BJ (cell line): ENCODE measurements around the gene YAF2. TPM values are rescaled to one million over a fixed set of nuclear protein-coding genes. Genes with fewer than 3 reads are reported as not detected.

Experiments used
- CTCF ChIA-PET: fragments of 350-600 bp; formaldehyde crosslinking; extraction: SDS; loops from one replicate; lab custom pipeline; 2021; ENCODE audit warnings: antibody characterized with exemption, inconsistent platforms; lab: Yijun Ruan, JAX
- POLR2A ChIA-PET: fragments of 300-600 bp; sonication (Branson Sonifier 250); formaldehyde crosslinking; extraction: SDS; loops from one replicate; lab custom pipeline; 2021; ENCODE audit warnings: antibody characterized with exemption; lab: Charles Lee
- DNase-seq: peaks from one replicate; pipeline ENCODE4 v3.0.0-alpha.2; 2011; ENCODE audit warnings: low read depth
- H3K27me3 ChIP-seq: 2 replicates; pipeline ENCODE4 v1.6.0; 2011; ENCODE audit warnings: low read length; ENCODE audit not compliant: control insufficient read depth, insufficient read depth
- H3K36me3 ChIP-seq: 2 replicates; pipeline ENCODE4 v1.5.1; 2011; ENCODE audit warnings: low read length; ENCODE audit not compliant: control insufficient read depth, insufficient read depth
- H3K4me3 ChIP-seq: 2 replicates; pipeline ENCODE4 v1.5.1; 2011; ENCODE audit warnings: low read depth, mild to moderate bottlenecking, control low read depth, low read length
- CTCF ChIP-seq: IDR thresholded peaks from 2 replicates; pipeline ENCODE4 v1.5.1; 2011; ENCODE audit warnings: low read depth, mild to moderate bottlenecking, control low read depth, inconsistent platforms, low read length, moderate library complexity; ENCODE audit not compliant: insufficient read depth
- polyA plus RNA-seq: library from polyadenylated mRNA; depleted of rRNA; stranded (reverse); fragments of >200 nt; gene quantifications from 2 replicates; pipeline ENCODE4 v1.2.3, GENCODE V29; 2011; rRNA removed

YAF2 gene
- polyA plus RNA-seq, 1 experiment = 10.0 TPM

GRCh38 chr12:42124764-42125387 lies 113.2 kb downstream of the YAF2 start:
- Histone ChIP-seq H3K27me3 (no peaks in the 10 kb centered on the region), H3K36me3 (no peaks in the 10 kb centered on the region), H3K4me3 (no peak overlapping the region)
- POLR2A ChIA-PET = no interaction called here
- TF ChIP-seq CTCF = no peak
- CTCF ChIA-PET = interaction anchor here (1.6 kb wide), 1 partner anchor 207 kb away, joined by 4 read pairs; no protein-coding TSS in a partner anchor
- no peak for DNase-seq

- no peaks in the 10 kb centered on the region for H3K27me3 ChIP-seq
- H3K4me3 ChIP-seq = no peak overlapping the region
- no peak for TF ChIP-seq CTCF
- no peaks in the 10 kb centered on the region for H3K36me3 ChIP-seq
- ChIA-PET CTCF (interaction anchor here (0.8 to 1.3 kb wide), 2 partner anchors 9 to 363 kb away, joined by 3 to 4 read pairs; no protein-coding TSS in a partner anchor), POLR2A (no interaction called here)
- peak; percentile 70 for DNase-seq
These were observed 118.9 kb downstream of the YAF2 start for GRCh38 chr12:42119085-42119633.

- H3K27me3 ChIP-seq = no peaks in the 10 kb centered on the region
- no peak overlapping the region for H3K4me3 ChIP-seq
- DNase-seq = no peak
- ChIA-PET POLR2A (interaction anchor here (0.5 kb wide), 1 partner anchor 24 kb away, joined by 6 read pairs; no protein-coding TSS in a partner anchor), CTCF (interaction anchor here (0.8 to 1.3 kb wide), 3 partner anchors 10 to 364 kb away, joined by 3 to 4 read pairs (median 3); no protein-coding TSS in a partner anchor)
- no peak for TF ChIP-seq CTCF
- no peaks in the 10 kb centered on the region for H3K36me3 ChIP-seq
These were observed 119.7 kb downstream of the YAF2 start for GRCh38 chr12:42118136-42118879.

GRCh38 chr12:42109031-42109430 lies 129.0 kb downstream of the YAF2 start:
- ChIA-PET POLR2A (no interaction called here), CTCF (interaction anchor here (1.3 kb wide), 1 partner anchor 223 kb away, joined by 4 read pairs; no protein-coding TSS in a partner anchor)
- no peak for DNase-seq

More at GRCh38 chr12:42109031-42109430, 129.0 kb downstream of the YAF2 start:
- Histone ChIP-seq H3K36me3 (no peaks in the 10 kb centered on the region), H3K27me3 (no peaks in the 10 kb centered on the region), H3K4me3 (no peak overlapping the region)
- no peak for TF ChIP-seq CTCF

Other genes with a start within 250 kb of the YAF2 start
- gene GXYLT1, start 93.4 kb downstream of the YAF2 start, polyA plus RNA-seq = 3.8 and 8.5 TPM in 2 replicates
- 48.2 and 65.5 TPM in 2 replicates for gene ZCRB1, start 87.8 kb upstream of the YAF2 start, polyA plus RNA-seq
- gene PPHLN1, start 87.9 kb upstream of the YAF2 start, polyA plus RNA-seq = 29.1 and 60.6 TPM in 2 replicates